Liver (tissue), 9 donors: Measurements from ENCODE around the gene APOD. TPM values are rescaled to one million over a fixed set of nuclear protein-coding genes. Genes with fewer than 3 reads are reported as not detected.

ENCODE experiments used
- DNase-seq: peaks from one replicate; pipeline ENCODE4 v3.0.0-alpha.2; 2017; ENCODE audit warnings: low spot score
- H3K27ac ChIP-seq, 2 donors: one replicate each; pipeline ENCODE4 v1.7.0; 2013; ENCODE audit warnings: inconsistent platforms in 2 of 2, low read length in 2 of 2, control low read depth in 1 of 2, low read depth in 1 of 2, mild to moderate bottlenecking in 1 of 2
- H3K27me3 ChIP-seq, 4 donors: one replicate each; pipeline versions ENCODE4 v1.6.1 to v1.7.0; 2013; ENCODE audit warnings: low read length in 3 of 4, inconsistent platforms in 1 of 4, mild to moderate bottlenecking in 1 of 4, moderate library complexity in 1 of 4; ENCODE audit not compliant: control insufficient read depth in 4 of 4, insufficient read depth in 4 of 4
- H3K36me3 ChIP-seq, 4 donors: one replicate each; pipeline versions ENCODE4 v1.6.1 to v1.7.0; 2013; ENCODE audit warnings: low read length in 3 of 4, mild to moderate bottlenecking in 3 of 4, low read depth in 1 of 4, moderate library complexity in 1 of 4; ENCODE audit not compliant: control insufficient read depth in 4 of 4, insufficient read depth in 3 of 4
- H3K4me1 ChIP-seq, 4 donors: one replicate each; pipeline versions ENCODE4 v1.6.1 to v1.7.0; 2013; ENCODE audit warnings: low read length in 3 of 4, mild to moderate bottlenecking in 3 of 4, moderate library complexity in 1 of 4; ENCODE audit not compliant: control insufficient read depth in 4 of 4, insufficient read depth in 4 of 4
- H3K4me3 ChIP-seq, 3 donors: one replicate each; pipeline versions ENCODE4 v1.6.1 to v1.7.0; 2013; ENCODE audit warnings: low read length in 3 of 3, control low read depth in 1 of 3, low read depth in 1 of 3, mild to moderate bottlenecking in 1 of 3
- H3K9ac ChIP-seq, 2 donors: one replicate each; pipeline ENCODE4 v1.7.0; 2013; ENCODE audit warnings: low read length in 2 of 2, mild to moderate bottlenecking in 2 of 2, moderate library complexity in 2 of 2, control low read depth in 1 of 2, low read depth in 1 of 2
- H3K9me3 ChIP-seq, 4 donors: one replicate each; pipeline versions ENCODE4 v1.6.1 to v1.7.0; 2013; ENCODE audit warnings: low read length in 3 of 4; ENCODE audit not compliant: control insufficient read depth in 4 of 4
- ATF3 ChIP-seq: IDR thresholded peaks from 2 replicates; pipeline ENCODE4 v1.6.1; 2016; ENCODE audit warnings: antibody characterized with exemption
- EGR1 ChIP-seq, 2 donors: IDR thresholded peaks; 2 replicates each; pipeline ENCODE4 v1.6.1; 2016 to 2018; ENCODE audit warnings: antibody characterized with exemption in 2 of 2, low read depth in 2 of 2
- FOXA1 ChIP-seq: IDR thresholded peaks from 2 replicates; pipeline ENCODE4 v1.6.1; 2016; ENCODE audit warnings: antibody characterized with exemption
- FOXA2 ChIP-seq: IDR thresholded peaks from 2 replicates; pipeline ENCODE4 v1.6.1; 2016; ENCODE audit warnings: antibody characterized with exemption
- GABPA ChIP-seq, 2 donors: IDR thresholded peaks in 1 of 2; conservative IDR thresholded peaks in 1 of 2; 2 replicates each; pipeline ENCODE4 v1.6.1; 2016; ENCODE audit warnings: antibody characterized with exemption in 2 of 2, mild to moderate bottlenecking in 1 of 2, moderate library complexity in 1 of 2
- HNF4A ChIP-seq, 2 donors: conservative IDR thresholded peaks; 2 replicates each; pipeline ENCODE4 v1.6.1; 2016; ENCODE audit warnings: antibody characterized with exemption in 2 of 2, mild to moderate bottlenecking in 2 of 2
- HNF4G ChIP-seq: IDR thresholded peaks from 2 replicates; pipeline ENCODE4 v1.6.1; 2016; ENCODE audit warnings: antibody characterized with exemption
- JUND ChIP-seq, 2 donors: IDR thresholded peaks; 2 replicates each; pipeline ENCODE4 v1.6.1; 2016; ENCODE audit warnings: antibody characterized with exemption in 2 of 2
- NR2F2 ChIP-seq: IDR thresholded peaks from 2 replicates; pipeline ENCODE4 v1.6.1; 2016; ENCODE audit warnings: antibody characterized with exemption
- RAD21 ChIP-seq, 2 donors: IDR thresholded peaks; 2 replicates each; pipeline ENCODE4 v1.6.1; 2016; ENCODE audit warnings: antibody characterized with exemption in 2 of 2, mild to moderate bottlenecking in 2 of 2
- REST ChIP-seq: IDR thresholded peaks from 2 replicates; pipeline ENCODE4 v1.6.1; 2016; ENCODE audit warnings: antibody characterized with exemption, mild to moderate bottlenecking
- RXRA ChIP-seq, 2 donors: IDR thresholded peaks; 2 replicates each; pipeline ENCODE4 v1.6.1; 2017 to 2018; ENCODE audit warnings: antibody characterized with exemption in 2 of 2, mild to moderate bottlenecking in 1 of 2
- SP1 ChIP-seq: IDR thresholded peaks from 2 replicates; pipeline ENCODE4 v1.6.1; 2018; ENCODE audit warnings: antibody characterized with exemption, mild to moderate bottlenecking
- TAF1 ChIP-seq: conservative IDR thresholded peaks from 2 replicates; pipeline ENCODE4 v1.6.1; 2016; ENCODE audit warnings: antibody characterized with exemption, mild to moderate bottlenecking
- YY1 ChIP-seq: IDR thresholded peaks from 2 replicates; pipeline ENCODE4 v1.6.1; 2016; ENCODE audit warnings: antibody characterized with exemption, mild to moderate bottlenecking
- ZBTB33 ChIP-seq: IDR thresholded peaks from 2 replicates; pipeline ENCODE4 v1.6.1; 2016; ENCODE audit warnings: antibody characterized with exemption
- WGBS: extraction: QIAGEN DNeasy Blood & Tissue Kit; methylation state at CpG from one replicate; pipeline ENCODE4 v1.1.7; 2013; 5-methylcytosine and 5-hydroxymethylcytosine counted together
- polyA plus RNA-seq, 2 donors: library from polyadenylated mRNA; stranded (reverse) in 1 of 2; unstranded in 1 of 2; fragments of 200-250 nt in 1 of 2; fragments of >200 nt in 1 of 2; fragmentation: Nextera tagmentation in 1 of 2; extraction: Ambion mirVana in 1 of 2; gene quantifications; one replicate each; pipeline versions ENCODE4 v1.2.1 to v1.2.3, GENCODE V29; 2013 to 2015
- total RNA-seq, 2 donors: library from RNA; depleted of rRNA; stranded (reverse); fragments of >200 nt; gene quantifications; one replicate each; pipeline ENCODE4 v1.2.3, GENCODE V29; 2014
- donor health status: healthy.
- donor health status: healthy.
- donor health status: healthy.
- donor health status: healthy.
- donor health status: healthy.

The APOD gene
- total and polyA plus RNA-seq, 4 donors = 0.33 to 4.0 (median 0.56) TPM; not detected in 1

- no peaks in the 10 kb centered on the region for H3K9me3 ChIP-seq
- 91% methylated on average over 19 of the region's 19 CpGs for WGBS
- TF ChIP-seq HNF4G = no peak
- no peak for TF ChIP-seq ATF3
- TF ChIP-seq TAF1 = no peak
- no peak for TF ChIP-seq HNF4A (conservative IDR thresholded peaks at IDR 0.05)
- TF ChIP-seq EGR1 (IDR thresholded peaks at IDR 0.05; ENCODE audit: low read depth in 2 of 2) = no peak
- no peak for TF ChIP-seq FOXA1
- no peak for TF ChIP-seq SP1
- no peak for TF ChIP-seq JUND (IDR thresholded peaks at IDR 0.05)
- TF ChIP-seq RAD21 (IDR thresholded peaks at IDR 0.05) = no peak
These were observed 9.9 kb downstream of the APOD start for GRCh38 chr3:195573611-195574496.

GRCh38 chr3:195571361-195571760, 12.4 kb downstream of the APOD start:
- Histone ChIP-seq H3K4me3 (no peak overlapping the region), H3K27ac (no peak overlapping the region), H3K36me3 (no peaks in the 10 kb centered on the region), H3K4me1 (no peaks in the 10 kb centered on the region), H3K27me3 (no peaks in the 10 kb centered on the region), H3K9ac (no peak overlapping the region), H3K9me3 (no peaks in the 10 kb centered on the region)
- WGBS = 83% methylated on average over 6 of the region's 6 CpGs
- no peak for DNase-seq
- TF ChIP-seq REST = no peak
- no peak for TF ChIP-seq EGR1 (IDR thresholded peaks at IDR 0.05; ENCODE audit: low read depth in 2 of 2)
- no peak for TF ChIP-seq RXRA (IDR thresholded peaks at IDR 0.05)
- TF ChIP-seq JUND (IDR thresholded peaks at IDR 0.05) = no peak
- TF ChIP-seq TAF1 = no peak

More at GRCh38 chr3:195573611-195574496, 9.9 kb downstream of the APOD start:
- H3K27ac ChIP-seq = no peak overlapping the region
- no peaks in the 10 kb centered on the region for H3K36me3 ChIP-seq
- H3K27me3 ChIP-seq = no peaks in the 10 kb centered on the region
- no peak overlapping the region for H3K9ac ChIP-seq
- no peak for DNase-seq
- H3K4me1 ChIP-seq = no peaks in the 10 kb centered on the region
- H3K4me3 ChIP-seq = no peak overlapping the region

GRCh38 chr3:195570912-195571311, 12.8 kb downstream of the APOD start:
- no peak for TF ChIP-seq HNF4G
- TF ChIP-seq RAD21 (IDR thresholded peaks at IDR 0.05) = no peak
- no peak for TF ChIP-seq REST
- no peak for TF ChIP-seq JUND (IDR thresholded peaks at IDR 0.05)
- no peak for TF ChIP-seq SP1
- TF ChIP-seq FOXA2 = no peak
- TF ChIP-seq ATF3 = no peak
- no peak for TF ChIP-seq YY1
- TF ChIP-seq TAF1 = no peak
- TF ChIP-seq FOXA1 = no peak
- no peak for TF ChIP-seq GABPA (IDR thresholded peaks at IDR 0.05 in 1 of 2, conservative IDR thresholded peaks at IDR 0.05 in 1 of 2)
- no peak for TF ChIP-seq ZBTB33
- no peak for TF ChIP-seq RXRA (IDR thresholded peaks at IDR 0.05)
- no peak for TF ChIP-seq NR2F2
- TF ChIP-seq HNF4A (conservative IDR thresholded peaks at IDR 0.05) = no peak
- Histone ChIP-seq H3K27ac (no peak overlapping the region), H3K36me3 (no peaks in the 10 kb centered on the region), H3K4me3 (no peak overlapping the region), H3K27me3 (no peaks in the 10 kb centered on the region), H3K9me3 (no peaks in the 10 kb centered on the region), H3K9ac (no peak overlapping the region), H3K4me1 (no peaks in the 10 kb centered on the region)
- 92% methylated on average over 9 of the region's 9 CpGs for WGBS
- no peak for DNase-seq
